Measurements from ENCODE around the gene GPATCH1. TPM values are rescaled to one million over a fixed set of nuclear protein-coding genes. Genes with fewer than 3 reads are reported as not detected.

Gene GPATCH1
- total and polyA plus RNA-seq, 2 donors from 2014 or later = 4.3 to 9.1 TPM

DNA sequence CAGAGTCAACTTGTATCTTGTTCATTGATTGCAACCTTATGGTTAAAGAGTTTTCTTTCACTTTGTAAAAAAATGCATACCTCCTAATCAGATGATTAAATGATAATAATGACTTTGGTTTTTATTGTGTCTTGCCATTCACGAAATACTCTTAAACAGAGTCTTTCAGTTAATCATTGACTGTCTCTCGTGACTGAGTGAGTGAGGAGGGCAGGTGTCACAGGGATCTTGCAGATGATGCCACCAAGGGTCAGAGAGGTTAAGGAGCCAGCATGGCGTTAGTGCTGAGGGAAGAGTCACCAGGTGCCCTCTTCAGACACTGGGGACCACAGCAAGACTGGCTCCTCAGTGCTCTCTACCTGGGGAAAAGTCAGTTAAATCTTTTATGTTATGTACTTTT, 8.0 kb downstream of the GPATCH1 start:
- DNase-seq (no peak), FAIRE-seq (no peak)
- peaks cover 3 to 9% (median 8%) of the 10 kb centered on the region in 3 donors for H3K4me1 ChIP-seq (ENCODE audit: control insufficient read depth in 2 of 3, insufficient read depth in 2 of 3, low read depth in 1 of 3, low read length in 3 of 3)
- H3K4me3 ChIP-seq (ENCODE audit: low read length in 3 of 3) = no peak overlapping the region
- no peak overlapping the region for H3K9ac ChIP-seq (ENCODE audit: low read length in 3 of 3)
- H3K9me3 ChIP-seq (ENCODE audit: control insufficient read depth in 2 of 3, insufficient read depth in 1 of 3, low read length in 3 of 3) = no peaks in the 10 kb centered on the region
- H3K36me3 ChIP-seq (ENCODE audit: control insufficient read depth in 2 of 3, insufficient read depth in 3 of 3, low read length in 3 of 3) = peaks cover 0 to 34% (median 9%) of the 10 kb centered on the region in 3 donors
- H3K27ac ChIP-seq (ENCODE audit: low read depth in 2 of 2, low read length in 2 of 2) = no peak overlapping the region
- H3K27me3 ChIP-seq (ENCODE audit: control insufficient read depth, insufficient read depth, low read length) = no peaks in the 10 kb centered on the region
- TF ChIP-seq, protein P1, sequence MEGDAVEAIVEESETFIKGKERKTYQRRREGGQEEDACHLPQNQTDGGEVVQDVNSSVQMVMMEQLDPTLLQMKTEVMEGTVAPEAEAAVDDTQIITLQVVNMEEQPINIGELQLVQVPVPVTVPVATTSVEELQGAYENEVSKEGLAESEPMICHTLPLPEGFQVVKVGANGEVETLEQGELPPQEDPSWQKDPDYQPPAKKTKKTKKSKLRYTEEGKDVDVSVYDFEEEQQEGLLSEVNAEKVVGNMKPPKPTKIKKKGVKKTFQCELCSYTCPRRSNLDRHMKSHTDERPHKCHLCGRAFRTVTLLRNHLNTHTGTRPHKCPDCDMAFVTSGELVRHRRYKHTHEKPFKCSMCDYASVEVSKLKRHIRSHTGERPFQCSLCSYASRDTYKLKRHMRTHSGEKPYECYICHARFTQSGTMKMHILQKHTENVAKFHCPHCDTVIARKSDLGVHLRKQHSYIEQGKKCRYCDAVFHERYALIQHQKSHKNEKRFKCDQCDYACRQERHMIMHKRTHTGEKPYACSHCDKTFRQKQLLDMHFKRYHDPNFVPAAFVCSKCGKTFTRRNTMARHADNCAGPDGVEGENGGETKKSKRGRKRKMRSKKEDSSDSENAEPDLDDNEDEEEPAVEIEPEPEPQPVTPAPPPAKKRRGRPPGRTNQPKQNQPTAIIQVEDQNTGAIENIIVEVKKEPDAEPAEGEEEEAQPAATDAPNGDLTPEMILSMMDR (IDR thresholded peaks at IDR 0.05; ENCODE audit: borderline replicate concordance, extremely low read depth, insufficient read depth) = no peak
- intact Hi-C loops (cut with DNase I) = no loop called here

DNA sequence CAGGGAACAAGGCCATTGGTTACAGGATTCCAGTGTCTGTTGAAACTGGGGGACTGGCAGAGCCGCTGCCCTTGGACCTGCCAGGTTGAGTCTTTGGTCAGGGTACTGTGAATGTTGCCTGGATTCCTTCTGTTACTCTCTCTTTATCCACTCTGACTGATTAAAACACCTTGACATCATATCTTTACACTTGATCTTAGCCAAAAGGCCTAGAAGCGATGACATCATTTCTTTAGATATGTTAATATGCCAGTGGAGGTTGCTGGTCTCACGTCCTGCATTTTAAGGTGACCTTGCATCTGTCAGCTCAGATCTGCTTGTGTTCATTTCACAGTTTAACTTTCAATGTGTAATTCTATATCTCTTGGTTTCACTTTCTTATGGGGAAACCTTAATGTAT, 9.2 kb downstream of the GPATCH1 start:
- Histone ChIP-seq H3K9me3 (ENCODE audit: control insufficient read depth in 2 of 3, insufficient read depth in 1 of 3, low read length in 3 of 3) (no peaks in the 10 kb centered on the region), H3K9ac (ENCODE audit: low read length in 3 of 3) (no peak overlapping the region), H3K27ac (ENCODE audit: low read depth in 2 of 2, low read length in 2 of 2) (no peak overlapping the region), H3K4me3 (ENCODE audit: low read length in 3 of 3) (no peak overlapping the region), H3K36me3 (ENCODE audit: control insufficient read depth in 2 of 3, insufficient read depth in 3 of 3, low read length in 3 of 3) (peaks cover 0 to 34% (median 11%) of the 10 kb centered on the region in 3 donors), H3K4me1 (ENCODE audit: control insufficient read depth in 2 of 3, insufficient read depth in 2 of 3, low read depth in 1 of 3, low read length in 3 of 3) (peaks cover 3 to 17% (median 12%) of the 10 kb centered on the region in 3 donors), H3K27me3 (ENCODE audit: control insufficient read depth, insufficient read depth, low read length) (no peaks in the 10 kb centered on the region)
- no peak for DNase-seq
- TF ChIP-seq, protein P1 (IDR thresholded peaks at IDR 0.05; ENCODE audit: borderline replicate concordance, extremely low read depth, insufficient read depth) = no peak
- no peak for FAIRE-seq
- intact Hi-C loops (cut with DNase I) = no loop called here

DNA sequence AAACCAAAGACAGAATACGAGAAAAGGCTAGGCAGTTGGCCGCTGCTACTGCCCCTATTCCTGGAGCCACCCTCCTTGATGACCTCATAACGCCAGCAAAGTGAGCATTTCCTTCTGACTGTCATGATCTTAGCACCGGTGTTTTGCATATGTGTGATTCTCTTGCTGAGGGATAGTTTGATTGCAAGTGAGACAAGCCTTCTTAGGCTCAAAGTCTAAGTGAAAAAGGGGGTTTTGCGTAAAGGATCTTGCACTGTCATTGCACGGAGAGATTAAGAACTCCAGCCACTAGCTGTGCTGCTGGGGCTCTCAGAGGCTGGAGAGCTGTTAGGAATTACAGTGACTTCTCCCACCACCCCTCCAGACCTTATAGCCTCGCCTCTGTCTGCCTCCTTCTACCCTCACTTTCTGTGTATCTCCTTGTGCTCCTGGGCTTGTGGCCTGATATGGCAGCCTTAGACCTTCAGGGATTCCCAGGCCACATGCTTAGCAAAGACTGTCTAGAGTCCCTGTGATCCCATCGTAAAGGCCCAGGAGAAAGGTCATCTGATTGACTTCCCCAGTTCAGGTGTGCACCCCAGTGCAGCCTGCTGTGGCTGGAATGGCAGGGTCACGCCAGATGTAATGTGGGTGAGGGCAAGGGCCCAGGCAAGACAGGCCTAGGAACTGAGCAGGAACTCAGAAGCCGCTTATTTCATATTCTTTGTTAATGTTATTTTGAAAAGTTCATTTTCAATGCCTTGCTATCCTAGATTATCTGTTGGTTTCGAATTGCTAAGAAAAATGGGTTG, 12.6 kb downstream of the GPATCH1 start:
- intact Hi-C loops (cut with DNase I) = no loop called here
- peak overlapping the region in 1 of 3 donors; percentile 34 for H3K9ac ChIP-seq (ENCODE audit: low read length in 3 of 3)
- TF ChIP-seq, protein P1 (IDR thresholded peaks at IDR 0.05; ENCODE audit: borderline replicate concordance, extremely low read depth, insufficient read depth) = no peak
- H3K4me3 ChIP-seq (ENCODE audit: low read length in 3 of 3) = no peak overlapping the region
- no peak for FAIRE-seq
- H3K27ac ChIP-seq (ENCODE audit: low read depth in 2 of 2, low read length in 2 of 2) = peak overlapping the region in 1 of 2 donors; percentile 63
- peaks cover 3 to 56% (median 24%) of the 10 kb centered on the region in 3 donors for H3K36me3 ChIP-seq (ENCODE audit: control insufficient read depth in 2 of 3, insufficient read depth in 3 of 3, low read length in 3 of 3)
- peak in 1 of 5 donors; percentile 22 for DNase-seq
- no peaks in the 10 kb centered on the region for H3K27me3 ChIP-seq (ENCODE audit: control insufficient read depth, insufficient read depth, low read length)
- H3K9me3 ChIP-seq (ENCODE audit: control insufficient read depth in 2 of 3, insufficient read depth in 1 of 3, low read length in 3 of 3) = no peaks in the 10 kb centered on the region
- peaks cover 3 to 17% (median 12%) of the 10 kb centered on the region in 3 donors for H3K4me1 ChIP-seq (ENCODE audit: control insufficient read depth in 2 of 3, insufficient read depth in 2 of 3, low read depth in 1 of 3, low read length in 3 of 3)

Measured in kidney (tissue), 14 donors.